ENCODE data around the gene CCDC192.

Gene CCDC192

DNA sequence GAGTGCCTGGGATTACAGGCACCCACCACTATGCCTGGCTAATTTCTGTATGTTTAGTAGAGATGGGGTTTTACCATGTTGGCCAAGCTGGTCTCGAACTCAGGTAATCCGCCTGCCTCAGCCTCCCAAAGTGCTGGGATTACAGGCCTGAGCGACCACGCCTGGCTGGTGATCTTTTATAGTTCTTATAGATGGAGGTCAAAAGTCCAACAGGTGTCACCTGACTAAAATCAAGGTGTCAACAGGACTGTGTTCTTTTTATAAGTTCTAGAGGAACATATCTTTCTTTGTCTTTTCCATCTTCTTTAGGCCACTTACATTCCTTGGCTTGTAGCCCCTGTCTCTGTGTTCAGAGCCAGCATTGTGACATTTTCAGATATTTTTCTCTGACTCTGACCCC is 224.9 kb downstream of the CCDC192 start:
- Histone ChIP-seq H3K9me3 (ENCODE audit: insufficient read depth, low read depth, low read length) (no peaks in the 10 kb centered on the region), H3K36me3 (ENCODE audit: insufficient read depth, low read length) (no peaks in the 10 kb centered on the region), H4K20me1 (ENCODE audit: insufficient read depth, low read length, poor library complexity, severe bottlenecking) (no peaks in the 10 kb centered on the region), H3F3A (ENCODE audit: low read depth) (no peaks in the 10 kb centered on the region), H3K9me2 (replicated peaks; ENCODE audit: low read depth, low read length) (no peaks in the 10 kb centered on the region), H3K9ac (ENCODE audit: low read depth, low read length, poor library complexity, severe bottlenecking) (no peak overlapping the region), H3K4me1 (ENCODE audit: insufficient read depth, low read length, poor library complexity, severe bottlenecking) (no peaks in the 10 kb centered on the region), H3K4me2 (ENCODE audit: low read depth, low read length, poor library complexity, severe bottlenecking) (no peak overlapping the region), H3K79me2 (ENCODE audit: insufficient read depth, low read length) (no peaks in the 10 kb centered on the region), H3K27me3 (ENCODE audit: insufficient read depth, low read length, poor library complexity, severe bottlenecking) (no peaks in the 10 kb centered on the region), H2AFZ (ENCODE audit: low read length) (no peak overlapping the region), H3K4me3 (ENCODE audit: low read length, poor library complexity, severe bottlenecking) (no peak overlapping the region)
- TF ChIP-seq, protein P1, sequence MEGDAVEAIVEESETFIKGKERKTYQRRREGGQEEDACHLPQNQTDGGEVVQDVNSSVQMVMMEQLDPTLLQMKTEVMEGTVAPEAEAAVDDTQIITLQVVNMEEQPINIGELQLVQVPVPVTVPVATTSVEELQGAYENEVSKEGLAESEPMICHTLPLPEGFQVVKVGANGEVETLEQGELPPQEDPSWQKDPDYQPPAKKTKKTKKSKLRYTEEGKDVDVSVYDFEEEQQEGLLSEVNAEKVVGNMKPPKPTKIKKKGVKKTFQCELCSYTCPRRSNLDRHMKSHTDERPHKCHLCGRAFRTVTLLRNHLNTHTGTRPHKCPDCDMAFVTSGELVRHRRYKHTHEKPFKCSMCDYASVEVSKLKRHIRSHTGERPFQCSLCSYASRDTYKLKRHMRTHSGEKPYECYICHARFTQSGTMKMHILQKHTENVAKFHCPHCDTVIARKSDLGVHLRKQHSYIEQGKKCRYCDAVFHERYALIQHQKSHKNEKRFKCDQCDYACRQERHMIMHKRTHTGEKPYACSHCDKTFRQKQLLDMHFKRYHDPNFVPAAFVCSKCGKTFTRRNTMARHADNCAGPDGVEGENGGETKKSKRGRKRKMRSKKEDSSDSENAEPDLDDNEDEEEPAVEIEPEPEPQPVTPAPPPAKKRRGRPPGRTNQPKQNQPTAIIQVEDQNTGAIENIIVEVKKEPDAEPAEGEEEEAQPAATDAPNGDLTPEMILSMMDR (conservative IDR thresholded peaks at IDR 0.05; ENCODE audit: low read length), result no peak
- TF ChIP-seq EZH2phosphoT487 (IDR thresholded peaks at IDR 0.05; ENCODE audit: borderline replicate concordance), result no peak

DNA sequence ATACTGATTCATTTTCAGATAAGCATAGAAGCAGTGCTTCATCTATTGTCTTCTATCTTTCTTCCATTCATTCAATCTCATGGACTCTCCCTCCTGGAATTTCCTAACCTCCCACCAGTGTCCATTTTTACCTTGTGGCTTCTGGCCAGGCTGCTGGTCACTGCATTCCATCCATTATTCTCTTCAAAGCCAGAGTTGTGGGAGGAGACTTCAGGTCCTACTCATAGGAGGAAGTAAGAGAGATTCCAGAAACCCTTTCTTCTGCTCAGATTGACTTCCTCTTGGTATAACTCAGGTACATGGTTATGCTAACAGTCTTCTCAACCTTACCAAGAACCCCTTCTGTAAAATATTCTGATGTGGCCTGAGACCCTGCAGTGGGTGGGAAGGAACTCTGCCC is 227.1 kb downstream of the CCDC192 start:
- no peak overlapping the region for H3K4me3 ChIP-seq (ENCODE audit: low read length, poor library complexity, severe bottlenecking)

DNA sequence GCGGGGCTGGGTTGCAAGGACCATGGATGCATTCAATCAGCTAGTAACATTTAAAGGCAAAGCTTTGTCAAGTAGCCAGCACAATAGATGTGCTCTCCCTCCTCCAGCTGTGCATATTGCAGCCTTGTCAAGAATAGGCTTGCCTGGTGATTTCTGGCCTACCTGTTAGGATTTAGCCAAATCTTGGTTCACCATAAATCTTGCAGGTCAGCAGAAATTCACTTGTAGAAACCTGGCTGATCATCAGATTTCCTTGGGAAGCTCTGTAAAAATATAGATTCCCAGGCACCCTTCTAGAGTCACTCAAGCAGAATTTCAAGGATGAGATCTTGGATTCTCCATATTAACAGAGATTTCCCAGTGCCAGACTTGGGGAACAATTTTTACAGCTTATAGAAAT is 228.2 kb downstream of the CCDC192 start:
- Histone ChIP-seq H2AFZ (ENCODE audit: low read length) (no peak overlapping the region), H4K20me1 (ENCODE audit: insufficient read depth, low read length, poor library complexity, severe bottlenecking) (no peaks in the 10 kb centered on the region), H3K9ac (ENCODE audit: low read depth, low read length, poor library complexity, severe bottlenecking) (no peak overlapping the region), H3K79me2 (ENCODE audit: insufficient read depth, low read length) (no peaks in the 10 kb centered on the region), H3K4me3 (ENCODE audit: low read length, poor library complexity, severe bottlenecking) (no peak overlapping the region), H3K36me3 (ENCODE audit: insufficient read depth, low read length) (no peaks in the 10 kb centered on the region), H3K9me2 (replicated peaks; ENCODE audit: low read depth, low read length) (no peaks in the 10 kb centered on the region), H3F3A (ENCODE audit: low read depth) (no peaks in the 10 kb centered on the region), H3K27me3 (ENCODE audit: insufficient read depth, low read length, poor library complexity, severe bottlenecking) (no peaks in the 10 kb centered on the region), H3K9me3 (ENCODE audit: insufficient read depth, low read depth, low read length) (no peaks in the 10 kb centered on the region), H3K4me1 (ENCODE audit: insufficient read depth, low read length, poor library complexity, severe bottlenecking) (no peaks in the 10 kb centered on the region), H3K4me2 (ENCODE audit: low read depth, low read length, poor library complexity, severe bottlenecking) (no peak overlapping the region)
- TF ChIP-seq EZH2phosphoT487 (IDR thresholded peaks at IDR 0.05; ENCODE audit: borderline replicate concordance), result no peak
- TF ChIP-seq, protein P1 (conservative IDR thresholded peaks at IDR 0.05; ENCODE audit: low read length), result no peak

More for the DNA sequence above, 227.1 kb downstream of the CCDC192 start:
- Histone ChIP-seq H4K20me1 (ENCODE audit: insufficient read depth, low read length, poor library complexity, severe bottlenecking) (no peaks in the 10 kb centered on the region), H3K9me2 (replicated peaks; ENCODE audit: low read depth, low read length) (no peaks in the 10 kb centered on the region), H3F3A (ENCODE audit: low read depth) (no peaks in the 10 kb centered on the region), H3K9ac (ENCODE audit: low read depth, low read length, poor library complexity, severe bottlenecking) (no peak overlapping the region), H3K36me3 (ENCODE audit: insufficient read depth, low read length) (no peaks in the 10 kb centered on the region), H3K9me3 (ENCODE audit: insufficient read depth, low read depth, low read length) (no peaks in the 10 kb centered on the region), H3K4me2 (ENCODE audit: low read depth, low read length, poor library complexity, severe bottlenecking) (no peak overlapping the region), H3K79me2 (ENCODE audit: insufficient read depth, low read length) (no peaks in the 10 kb centered on the region), H3K27me3 (ENCODE audit: insufficient read depth, low read length, poor library complexity, severe bottlenecking) (no peaks in the 10 kb centered on the region), H2AFZ (ENCODE audit: low read length) (no peak overlapping the region), H3K4me1 (ENCODE audit: insufficient read depth, low read length, poor library complexity, severe bottlenecking) (no peaks in the 10 kb centered on the region)
- TF ChIP-seq, protein P1 (conservative IDR thresholded peaks at IDR 0.05; ENCODE audit: low read length), result no peak
- no peak for TF ChIP-seq EZH2phosphoT487 (IDR thresholded peaks at IDR 0.05; ENCODE audit: borderline replicate concordance)

All from Loucy (cell line).